Aorta (tissue), 5 donors: Measurements from ENCODE around the gene ACTA1. TPM values are rescaled to one million over a fixed set of nuclear protein-coding genes. Genes with fewer than 3 reads are reported as not detected.
"Not testable (repeated sequence)": the region's sequence is repeated elsewhere in the genome, so short reads cannot be mapped to it uniquely, and the experiment has no call there.

ENCODE experiments used
- ATAC-seq: fragments of 200-7000 bp; cut with Tn5 transposase; one replicate; pipeline ENCODE4 v1.9.1; 2022; ENCODE audit warnings: moderate library complexity; ENCODE audit not compliant: low FRiP score
- DNase-seq, 2 donors: peaks; one replicate each; pipeline ENCODE4 v3.0.0-alpha.2; 2020
- H3K27ac ChIP-seq, 2 donors: one replicate each; pipeline ENCODE4 v1.5.1; 2013; ENCODE audit warnings: low read length in 2 of 2, mild to moderate bottlenecking in 2 of 2, moderate library complexity in 2 of 2, control low read depth in 1 of 2, inconsistent platforms in 1 of 2, low read depth in 1 of 2
- H3K27me3 ChIP-seq, 2 donors: one replicate each; pipeline ENCODE4 v1.6.1; 2013; ENCODE audit warnings: control low read depth in 1 of 2, low read length in 1 of 2, mild to moderate bottlenecking in 1 of 2, moderate library complexity in 1 of 2; ENCODE audit not compliant: insufficient read depth in 2 of 2, control insufficient read depth in 1 of 2
- H3K36me3 ChIP-seq, 2 donors: one replicate each; pipeline ENCODE4 v1.6.1; 2013; ENCODE audit warnings: control low read depth in 1 of 2, low read length in 1 of 2, mild to moderate bottlenecking in 1 of 2; ENCODE audit not compliant: insufficient read depth in 2 of 2, control insufficient read depth in 1 of 2
- H3K4me1 ChIP-seq, 2 donors: one replicate each; pipeline ENCODE4 v1.6.1; 2013; ENCODE audit warnings: low read length in 2 of 2, control low read depth in 1 of 2, mild to moderate bottlenecking in 1 of 2, moderate library complexity in 1 of 2; ENCODE audit not compliant: insufficient read depth in 2 of 2, control insufficient read depth in 1 of 2
- H3K4me3 ChIP-seq, 2 donors: one replicate each; pipeline ENCODE4 v1.5.1; 2013; ENCODE audit warnings: low read length in 2 of 2, control low read depth in 1 of 2, mild to moderate bottlenecking in 1 of 2
- H3K9me3 ChIP-seq: one replicate; pipeline ENCODE4 v1.6.1; 2013; ENCODE audit warnings: mild to moderate bottlenecking, low read length; ENCODE audit not compliant: control insufficient read depth
- WGBS, 2 donors: extraction: QIAGEN DNeasy Blood & Tissue Kit; methylation state at CpG; one replicate each; pipeline ENCODE4 v1.1.7; 2013; 5-methylcytosine and 5-hydroxymethylcytosine counted together
- intact Hi-C, 2 donors: fragments of 100-400 bp; cut with DNase I; formaldehyde crosslinking; loops; one replicate each; pipeline versions ENCODE4 v1.14.2 to v1.15.0; 2022
- polyA plus RNA-seq, 2 donors: library from polyadenylated mRNA; stranded (reverse); fragments of 200-250 nt; gene quantifications; one replicate each; pipeline ENCODE4 v1.2.3, GENCODE V29; 2013
- total RNA-seq, 2 donors: library from RNA; stranded (reverse); fragmentation: NEBNext Ultra II Directional; extraction: Animal tissue kit (Norgen Biotek cat#: 25700); gene quantifications; one replicate each; pipeline ENCODE4 v1.2.1, GENCODE V29; 2021
- donor health status: healthy with polysubstance abuse.
- donor health status: Bipolar disorder and iron deficiency.
- donor health status: DM: no; HTN: no; CAD: no.
- donor health status: DM: no; HTN: no; CAD: no.
- donor health status: DM: yes; HTN: yes; CAD: no.

ACTA1 gene
- total and polyA plus RNA-seq, 4 donors, result 1.8 to 46.8 (median 11.4) TPM

DNA sequence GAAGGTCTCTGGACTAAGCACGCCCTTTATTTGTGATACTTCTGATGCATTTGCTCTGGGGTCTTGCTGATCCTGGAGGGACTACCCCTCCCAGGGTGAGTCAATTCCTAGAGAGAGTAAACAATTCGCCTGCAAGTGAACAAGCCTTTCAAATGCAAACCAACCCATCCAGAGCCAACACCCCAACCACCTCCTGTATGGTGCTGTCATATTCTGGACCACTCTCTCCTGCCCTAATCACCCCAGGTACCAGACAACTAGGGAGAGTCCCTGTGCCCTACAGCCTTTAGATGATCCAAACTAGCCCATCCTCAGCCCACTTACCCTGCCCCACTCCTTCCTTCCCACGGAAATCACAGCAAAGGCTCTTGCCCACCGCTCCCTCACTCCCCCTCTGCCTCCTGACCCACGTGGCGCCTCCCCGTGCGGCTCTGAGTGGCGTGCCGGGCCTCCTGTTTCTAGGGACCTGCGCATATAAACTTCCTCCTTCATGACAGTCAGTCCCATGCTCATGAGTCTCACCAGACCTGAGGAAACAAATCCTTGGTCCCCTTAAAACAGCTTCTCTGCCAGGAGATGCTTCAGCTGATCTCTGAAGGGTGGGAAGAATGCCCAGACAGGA is 37.2 kb downstream of the ACTA1 start:
- 44 to 48% methylated on average over 11 of the region's 11 CpGs for WGBS, 2 donors
- H3K27ac ChIP-seq, result no peak overlapping the region
- H3K4me3 ChIP-seq, result no peak overlapping the region
- no peaks in the 10 kb centered on the region for H3K27me3 ChIP-seq
- intact Hi-C loops, result no loop called here
- no peaks in the 10 kb centered on the region for H3K36me3 ChIP-seq
- H3K4me1 ChIP-seq, result no peaks in the 10 kb centered on the region
- ATAC-seq (no peak), DNase-seq (no peak)
- no peaks in the 10 kb centered on the region for H3K9me3 ChIP-seq

DNA sequence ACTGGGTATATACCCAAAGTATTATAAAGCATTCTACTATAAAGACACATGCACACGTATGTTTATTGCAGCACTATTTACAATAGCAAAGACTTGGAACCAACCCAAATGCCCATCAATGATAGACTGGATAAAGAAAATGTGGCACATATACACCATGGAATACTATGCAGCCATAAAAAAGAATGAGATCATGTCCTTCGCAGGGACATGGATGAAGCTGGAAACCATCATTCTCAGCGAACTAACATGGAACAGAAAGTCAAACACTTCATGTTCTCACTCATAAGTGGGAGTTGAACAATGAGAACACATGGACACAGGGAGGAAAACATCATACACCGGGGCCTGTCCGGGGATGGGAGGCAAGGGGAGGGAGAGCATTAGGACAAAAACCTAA is 39.4 kb downstream of the ACTA1 start:
- H3K9me3 ChIP-seq, H3K36me3 ChIP-seq, H3K27ac ChIP-seq, DNase-seq, H3K4me1 ChIP-seq, intact Hi-C loops, H3K4me3 ChIP-seq, ATAC-seq, H3K27me3 ChIP-seq: not testable (repeated sequence)
- whole genome bisulfite sequencing, 2 donors, result 91 to 93% methylated on average over 5 of the region's 5 CpGs

- Histone ChIP-seq H3K27me3 (no peaks in the 10 kb centered on the region), H3K36me3 (no peaks in the 10 kb centered on the region), H3K4me1 (no peaks in the 10 kb centered on the region), H3K27ac (no peak overlapping the region), H3K9me3 (peaks cover 7% of the 10 kb centered on the region), H3K4me3 (no peak overlapping the region)
- DNase-seq (no peak), ATAC-seq (no peak)
- intact Hi-C loops, result no loop called here
- WGBS, 2 donors, result 75 to 78% methylated on average over 4 of the region's 4 CpGs
These were observed 41.0 kb downstream of the ACTA1 start for GRCh38 chr1:229392936-229393335.

DNA sequence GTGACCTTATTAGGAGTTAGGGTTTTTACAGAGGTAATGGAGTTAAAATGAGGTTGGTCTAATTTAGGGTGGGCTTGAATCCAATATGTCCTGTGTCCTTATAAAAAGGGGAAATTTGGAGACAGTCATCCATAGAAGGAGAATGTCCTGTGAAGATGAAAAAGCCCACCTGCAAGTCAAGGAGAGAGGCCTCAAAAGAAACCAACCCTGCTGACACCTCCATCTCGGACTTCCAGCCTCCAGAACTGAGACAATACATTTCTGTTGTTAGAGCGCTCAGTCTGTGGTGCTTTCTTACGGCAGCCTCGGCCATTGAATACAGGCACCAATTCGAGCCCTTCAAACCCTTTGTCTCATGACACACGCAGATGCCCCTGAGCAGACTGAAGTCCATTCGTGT is 43.8 kb downstream of the ACTA1 start:
- WGBS, 2 donors, result 92% methylated on average over 7 of the region's 7 CpGs
- peaks cover 7% of the 10 kb centered on the region for H3K9me3 ChIP-seq
- no peak for DNase-seq
- H3K27ac ChIP-seq, result no peak overlapping the region
- no peak for ATAC-seq
- H3K27me3 ChIP-seq, result no peaks in the 10 kb centered on the region
- H3K4me1 ChIP-seq, result no peaks in the 10 kb centered on the region
- H3K4me3 ChIP-seq, result no peak overlapping the region
- intact Hi-C loops, result no loop called here
- H3K36me3 ChIP-seq, result no peaks in the 10 kb centered on the region

- Histone ChIP-seq H3K4me3 (no peak overlapping the region), H3K36me3 (no peaks in the 10 kb centered on the region), H3K9me3 (peaks cover 7% of the 10 kb centered on the region), H3K27me3 (no peaks in the 10 kb centered on the region), H3K4me1 (no peaks in the 10 kb centered on the region), H3K27ac (no peak overlapping the region)
- intact Hi-C loops, result no loop called here
- 59 to 60% methylated on average over 7 of the region's 7 CpGs for WGBS, 2 donors
- DNase-seq, result no peak
- ATAC-seq, result no peak
These were observed 44.9 kb downstream of the ACTA1 start for GRCh38 chr1:229388897-229389580.

GRCh38 chr1:229385853-229386456 is 47.9 kb downstream of the ACTA1 start:
- DNase-seq (no peak), ATAC-seq (no peak)
- 60 to 67% methylated on average over 8 of the region's 8 CpGs for WGBS, 2 donors
- Histone ChIP-seq H3K27ac (no peak overlapping the region), H3K27me3 (no peaks in the 10 kb centered on the region), H3K4me1 (no peaks in the 10 kb centered on the region), H3K4me3 (no peak overlapping the region), H3K9me3 (peaks cover 5% of the 10 kb centered on the region), H3K36me3 (no peaks in the 10 kb centered on the region)
- intact Hi-C loops, result no loop called here

DNA sequence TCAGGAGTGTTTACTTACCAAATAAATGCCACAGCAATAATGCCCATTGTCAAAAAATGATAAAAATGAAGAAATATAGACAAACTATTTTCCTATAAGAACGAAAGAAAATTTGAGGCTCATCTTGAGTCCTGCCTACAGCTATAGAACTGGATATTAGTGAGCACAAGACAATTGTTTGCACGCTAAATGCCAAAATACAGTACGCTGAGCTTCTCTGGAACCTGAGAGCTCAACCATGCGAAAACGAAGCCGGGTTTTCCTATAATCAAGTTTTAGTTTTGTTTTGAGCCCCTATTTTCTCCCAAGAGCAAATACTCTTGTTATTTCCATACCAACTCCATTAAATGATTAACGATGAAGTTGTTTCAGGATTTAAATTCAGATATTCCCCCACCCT is 49.1 kb downstream of the ACTA1 start:
- Histone ChIP-seq H3K36me3 (no peaks in the 10 kb centered on the region), H3K4me1 (no peaks in the 10 kb centered on the region), H3K27me3 (no peaks in the 10 kb centered on the region), H3K4me3 (no peak overlapping the region), H3K9me3 (no peaks in the 10 kb centered on the region), H3K27ac (no peak overlapping the region)
- DNase-seq, result no peak
- ATAC-seq, result no peak
- intact Hi-C loops, result no loop called here
- WGBS, 2 donors, result 92 to 93% methylated on average over 7 of the region's 7 CpGs

- Histone ChIP-seq H3K4me1 (no peaks in the 10 kb centered on the region), H3K27me3 (no peaks in the 10 kb centered on the region), H3K9me3 (no peaks in the 10 kb centered on the region), H3K36me3 (no peaks in the 10 kb centered on the region), H3K27ac (no peak overlapping the region), H3K4me3 (no peak overlapping the region)
- ATAC-seq (no peak), DNase-seq (no peak)
- intact Hi-C loops, result no loop called here
- 91 to 94% methylated on average over 5 of the region's 5 CpGs for WGBS, 2 donors
These were observed 49.9 kb downstream of the ACTA1 start for GRCh38 chr1:229383961-229384360.

DNA sequence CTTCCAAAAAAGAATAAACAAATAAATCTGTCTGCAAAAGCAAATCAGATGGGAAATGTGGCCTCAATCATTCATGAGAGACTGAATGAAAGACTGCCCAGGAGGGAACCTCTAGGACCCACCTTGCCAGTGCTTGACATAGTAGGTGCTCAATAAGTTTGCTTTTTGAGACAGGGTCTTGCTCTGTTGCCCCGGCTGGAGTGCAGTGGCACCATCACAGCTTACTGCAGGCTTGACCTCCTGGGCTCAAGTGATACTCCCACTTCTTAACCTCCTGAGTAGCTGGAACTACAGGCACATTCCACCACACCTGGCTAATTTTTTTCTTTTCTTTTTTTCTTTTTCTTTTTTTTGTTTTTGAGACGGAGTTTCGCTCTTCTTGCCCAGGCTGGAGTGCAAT is 50.7 kb downstream of the ACTA1 start:
- no peak for ATAC-seq
- DNase-seq, result no peak
- intact Hi-C loops, result no loop called here

More for the DNA sequence above, 50.7 kb downstream of the ACTA1 start:
- Histone ChIP-seq H3K27me3 (no peaks in the 10 kb centered on the region), H3K4me3 (no peak overlapping the region), H3K4me1 (no peaks in the 10 kb centered on the region), H3K27ac (no peak overlapping the region), H3K9me3 (no peaks in the 10 kb centered on the region), H3K36me3 (no peaks in the 10 kb centered on the region)
- WGBS, 2 donors, result 92 to 94% methylated on average over 3 of the region's 3 CpGs
